GM20000 (cell line): ENCODE results near the gene RBBP9.
A peak's percentile ranks its signal among the peaks of the same experiment; 100 is the strongest.
"Not testable (repeated sequence)": the region's sequence is repeated elsewhere in the genome, so short reads cannot be mapped to it uniquely, and the experiment has no call there.

Experiments used
- DNase-seq: peaks from one replicate; pipeline ENCODE4 v3.0.0; 2012; ENCODE audit warnings: low spot score
- TF ChIP-seq, protein P1 (sequence below): IDR thresholded peaks from 2 replicates; pipeline ENCODE4 v1.5.1; 2012; ENCODE audit warnings: mild to moderate bottlenecking, control low read depth; ENCODE audit errors: extremely low read depth, missing control alignments

Gene RBBP9

DNA sequence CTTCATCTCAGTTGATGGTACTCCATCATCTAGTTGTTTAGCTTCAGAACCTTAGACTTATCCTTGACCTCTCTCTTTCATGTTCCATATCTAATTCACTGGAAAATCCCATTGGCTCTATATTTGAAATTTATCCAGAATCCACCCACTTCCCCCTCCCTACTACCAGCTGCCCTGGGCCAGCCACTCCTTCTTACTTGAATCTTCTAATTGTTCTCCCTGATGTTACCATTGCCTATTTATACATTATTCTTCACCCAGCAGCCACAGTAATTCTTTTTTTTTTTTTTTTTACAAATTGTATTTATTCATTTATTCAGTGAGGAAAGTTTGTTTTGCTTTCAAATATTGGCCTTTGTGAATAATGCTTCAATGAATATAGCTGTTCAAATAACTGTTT, 18.9 kb upstream of the RBBP9 start:
- DNase-seq: no peak
- TF ChIP-seq, protein P1, sequence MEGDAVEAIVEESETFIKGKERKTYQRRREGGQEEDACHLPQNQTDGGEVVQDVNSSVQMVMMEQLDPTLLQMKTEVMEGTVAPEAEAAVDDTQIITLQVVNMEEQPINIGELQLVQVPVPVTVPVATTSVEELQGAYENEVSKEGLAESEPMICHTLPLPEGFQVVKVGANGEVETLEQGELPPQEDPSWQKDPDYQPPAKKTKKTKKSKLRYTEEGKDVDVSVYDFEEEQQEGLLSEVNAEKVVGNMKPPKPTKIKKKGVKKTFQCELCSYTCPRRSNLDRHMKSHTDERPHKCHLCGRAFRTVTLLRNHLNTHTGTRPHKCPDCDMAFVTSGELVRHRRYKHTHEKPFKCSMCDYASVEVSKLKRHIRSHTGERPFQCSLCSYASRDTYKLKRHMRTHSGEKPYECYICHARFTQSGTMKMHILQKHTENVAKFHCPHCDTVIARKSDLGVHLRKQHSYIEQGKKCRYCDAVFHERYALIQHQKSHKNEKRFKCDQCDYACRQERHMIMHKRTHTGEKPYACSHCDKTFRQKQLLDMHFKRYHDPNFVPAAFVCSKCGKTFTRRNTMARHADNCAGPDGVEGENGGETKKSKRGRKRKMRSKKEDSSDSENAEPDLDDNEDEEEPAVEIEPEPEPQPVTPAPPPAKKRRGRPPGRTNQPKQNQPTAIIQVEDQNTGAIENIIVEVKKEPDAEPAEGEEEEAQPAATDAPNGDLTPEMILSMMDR: no peak

DNA sequence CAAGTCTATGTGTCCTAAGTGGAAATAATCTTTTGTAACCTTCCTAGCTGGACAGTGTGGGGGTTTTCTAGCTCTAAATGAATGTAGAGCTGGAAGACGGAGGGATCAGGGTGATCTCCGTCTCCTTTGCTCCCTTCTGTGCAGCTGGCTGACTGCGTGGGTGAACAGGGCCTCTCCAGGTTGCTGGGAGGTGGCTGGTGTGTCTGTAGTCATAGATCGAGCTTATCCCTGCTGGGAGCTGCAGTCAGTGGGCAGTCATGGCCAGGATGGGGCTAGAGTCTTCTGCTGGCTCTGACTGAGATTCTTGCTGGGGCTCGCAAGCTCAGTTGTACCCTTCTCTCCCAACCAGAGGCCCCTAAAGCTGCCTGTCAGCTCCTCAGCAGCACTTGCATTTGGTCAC, 17.1 kb upstream of the RBBP9 start:
- TF ChIP-seq, protein P1: no peak
- no peak for DNase-seq

GRCh38 chr20:18513208-18513607, 16.2 kb upstream of the RBBP9 start:
- DNase-seq: no peak

DNA sequence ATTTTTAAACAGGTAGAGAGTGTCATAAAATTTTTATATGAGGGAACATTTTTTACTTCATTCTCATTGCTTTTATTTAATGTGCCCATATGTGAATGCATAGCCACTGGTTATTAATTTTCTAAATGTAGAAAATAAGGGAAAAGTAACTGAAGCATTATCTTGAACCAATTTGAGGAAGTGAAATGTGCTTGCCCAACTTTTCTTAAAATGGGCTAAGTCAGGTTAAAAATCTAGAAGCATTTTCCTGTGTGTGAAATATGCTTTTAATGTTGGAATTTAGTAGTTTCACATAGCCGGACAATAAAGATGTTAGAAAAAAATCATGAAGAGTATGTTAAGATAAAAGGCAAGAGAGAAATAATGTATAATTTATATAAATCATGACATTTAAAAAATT, 14.5 kb upstream of the RBBP9 start:
- TF ChIP-seq, protein P1: no peak
- no peak for DNase-seq

More at GRCh38 chr20:18513208-18513607, 16.2 kb upstream of the RBBP9 start:
- TF ChIP-seq, protein P1: no peak

GRCh38 chr20:18507218-18508191, 10.5 kb upstream of the RBBP9 start, which contains the start of gene SEC23B:
Gene SEC23B (plus strand): TSS chr20:18507940. CDS start chr20:18510836, 2,896 bp downstream.
- TF ChIP-seq, protein P1: no peak
- peak; percentile 90 for DNase-seq

- TF ChIP-seq, protein P1: no peak
These were observed 9.7 kb upstream of the RBBP9 start for GRCh38 chr20:18506744-18507143.

GRCh38 chr20:18504479-18505060, 7.5 kb upstream of the RBBP9 start:
- DNase-seq: no peak
- TF ChIP-seq, protein P1: no peak

More at GRCh38 chr20:18506744-18507143, 9.7 kb upstream of the RBBP9 start:
- DNase-seq: no peak

GRCh38 chr20:18501672-18502071, 4.6 kb upstream of the RBBP9 start:
- DNase-seq: not testable (repeated sequence)
